ENCODE data around the gene EDC4. TPM values are rescaled to one million over a fixed set of nuclear protein-coding genes. Genes with fewer than 3 reads are reported as not detected.

Gene EDC4
- total RNA-seq, 1 experiment from 2014 or later = 48.8 TPM

- Histone ChIP-seq H2AFZ (peak within 1 kb of the TSS; percentile 79), H3K27me3 (ENCODE audit: insufficient read depth, low read depth) (no peaks in the 10 kb centered on the region), H3K79me2 (ENCODE audit: low read depth) (peaks cover 87% of the 10 kb centered on the region), H3K27ac (peak within 1 kb of the TSS; percentile 70), H3K9me3 (ENCODE audit: insufficient read depth, low read depth) (no peaks in the 10 kb centered on the region), H3K9me2 (ENCODE audit: insufficient read depth) (no peaks in the 10 kb centered on the region), H4K20me1 (ENCODE audit: insufficient read depth) (peaks cover 45% of the 10 kb centered on the region), H3F3A (ENCODE audit: insufficient read depth, low read depth) (peaks cover 23% of the 10 kb centered on the region; the same call in 1 of the 2 replicates), H3K4me3 (peak within 1 kb of the TSS; percentile 100), H3K4me2 (peak within 1 kb of the TSS; percentile 93), H3K36me3 (ENCODE audit: low read depth) (no peaks in the 10 kb centered on the region; the same call in 1 of the 2 replicates), H3K4me1 (replicated peaks; ENCODE audit: insufficient read depth) (peaks cover 43% of the 10 kb centered on the region)
- BruUV-seq (replicated peaks) = no TSS peak
- ChIA-PET CTCF (interaction anchor here (0.7 kb wide), 1 partner anchor 184 kb away, joined by 4 read pairs; no protein-coding TSS in a partner anchor), POLR2A (ENCODE audit: unreplicated experiment) (no interaction called here)
- peak; percentile 64 to 79 for DNase-seq
- intact Hi-C loops (cut with micrococcal nuclease; ENCODE audit: unreplicated experiment) = loop anchor here (2.0 to 5.0 kb wide), 2 partner anchors 14 to 40 kb away; partner anchors contain the start of genes RANBP10 and TSNAXIP1
- TF ChIP-seq CTCF (conservative IDR thresholded peaks at IDR 0.05) = no peak
- TF ChIP-seq EZH2 (IDR thresholded peaks at IDR 0.05; ENCODE audit: low read depth) = no peak
These were observed 25.6 kb upstream of the EDC4 start, which contains the start of gene CENPT for GRCh38 chr16:67847064-67847861. TSS of gene CENPT (minus strand) at chr16:67847693. CDS start at chr16:67833859, 13,834 bp downstream.

- Histone ChIP-seq H3K27ac (peak overlapping the region; percentile 70; the same call in 1 of the 2 replicates), H3K4me1 (replicated peaks; ENCODE audit: insufficient read depth) (peaks cover 37% of the 10 kb centered on the region), H3K4me2 (peak overlapping the region; percentile 93), H2AFZ (no peak overlapping the region), H3K9me2 (ENCODE audit: insufficient read depth) (no peaks in the 10 kb centered on the region), H3K4me3 (peak overlapping the region; percentile 100), H3K9me3 (ENCODE audit: insufficient read depth, low read depth) (no peaks in the 10 kb centered on the region), H3K36me3 (ENCODE audit: low read depth) (no peaks in the 10 kb centered on the region; the same call in 1 of the 2 replicates), H4K20me1 (ENCODE audit: insufficient read depth) (peaks cover 53% of the 10 kb centered on the region), H3F3A (ENCODE audit: insufficient read depth, low read depth) (peaks cover 23% of the 10 kb centered on the region; the same call in 1 of the 2 replicates), H3K27me3 (ENCODE audit: insufficient read depth, low read depth) (no peaks in the 10 kb centered on the region), H3K79me2 (ENCODE audit: low read depth) (peaks cover 88% of the 10 kb centered on the region)
- no peak for DNase-seq
- TF ChIP-seq EZH2 (IDR thresholded peaks at IDR 0.05; ENCODE audit: low read depth) (no peak), CTCF (conservative IDR thresholded peaks at IDR 0.05) (no peak)
- CTCF ChIA-PET = interaction anchor here (0.7 kb wide), 1 partner anchor 185 kb away, joined by 4 read pairs; no protein-coding TSS in a partner anchor
- intact Hi-C loops (cut with micrococcal nuclease; ENCODE audit: unreplicated experiment) = loop anchor here (5.0 kb wide), 1 partner anchor 41 kb away; the partner anchor contains the start of genes RANBP10 and TSNAXIP1
- no TSS peak for BruUV-seq (replicated peaks)
- POLR2A ChIA-PET (ENCODE audit: unreplicated experiment) = no interaction called here
These were observed 24.7 kb upstream of the EDC4 start for GRCh38 chr16:67848118-67848517.

- peaks cover 93% of the 10 kb centered on the region for H4K20me1 ChIP-seq (ENCODE audit: insufficient read depth)
- peaks cover 30% of the 10 kb centered on the region for H3K4me1 ChIP-seq (replicated peaks; ENCODE audit: insufficient read depth)
- DNase-seq = no peak
- ChIA-PET POLR2A (ENCODE audit: unreplicated experiment) (no interaction called here), CTCF (no interaction called here)
- H3K27me3 ChIP-seq (ENCODE audit: insufficient read depth, low read depth) = no peaks in the 10 kb centered on the region
- H3K4me3 ChIP-seq = no peak overlapping the region
- H3K4me2 ChIP-seq = no peak overlapping the region
- H3F3A ChIP-seq (ENCODE audit: insufficient read depth, low read depth) = peaks cover 39% of the 10 kb centered on the region
- H3K9me3 ChIP-seq (ENCODE audit: insufficient read depth, low read depth) = no peaks in the 10 kb centered on the region
- BruUV-seq (replicated peaks) = no TSS peak
- no peak overlapping the region for H3K27ac ChIP-seq
- intact Hi-C loops (cut with micrococcal nuclease; ENCODE audit: unreplicated experiment) = no loop called here
- no peaks in the 10 kb centered on the region for H3K9me2 ChIP-seq (ENCODE audit: insufficient read depth)
- H3K79me2 ChIP-seq (ENCODE audit: low read depth) = peaks cover 92% of the 10 kb centered on the region
- no peak overlapping the region for H2AFZ ChIP-seq
- no peak for TF ChIP-seq CTCF (conservative IDR thresholded peaks at IDR 0.05)
- TF ChIP-seq EZH2 (IDR thresholded peaks at IDR 0.05; ENCODE audit: low read depth) = no peak
- no peaks in the 10 kb centered on the region; the same call in 1 of the 2 replicates for H3K36me3 ChIP-seq (ENCODE audit: low read depth)
These were observed 19.2 kb upstream of the EDC4 start for GRCh38 chr16:67853670-67854069.
